ENCODE results near the gene GAGE12J. TPM values are rescaled to one million over a fixed set of nuclear protein-coding genes. Genes with fewer than 3 reads are reported as not detected.
"Not testable (repeated sequence)": the region's sequence is repeated elsewhere in the genome, so short reads cannot be mapped to it uniquely, and the experiment has no call there.

GAGE12J gene
- total RNA-seq, 1 experiment from 2014 or later, result not detected

DNA sequence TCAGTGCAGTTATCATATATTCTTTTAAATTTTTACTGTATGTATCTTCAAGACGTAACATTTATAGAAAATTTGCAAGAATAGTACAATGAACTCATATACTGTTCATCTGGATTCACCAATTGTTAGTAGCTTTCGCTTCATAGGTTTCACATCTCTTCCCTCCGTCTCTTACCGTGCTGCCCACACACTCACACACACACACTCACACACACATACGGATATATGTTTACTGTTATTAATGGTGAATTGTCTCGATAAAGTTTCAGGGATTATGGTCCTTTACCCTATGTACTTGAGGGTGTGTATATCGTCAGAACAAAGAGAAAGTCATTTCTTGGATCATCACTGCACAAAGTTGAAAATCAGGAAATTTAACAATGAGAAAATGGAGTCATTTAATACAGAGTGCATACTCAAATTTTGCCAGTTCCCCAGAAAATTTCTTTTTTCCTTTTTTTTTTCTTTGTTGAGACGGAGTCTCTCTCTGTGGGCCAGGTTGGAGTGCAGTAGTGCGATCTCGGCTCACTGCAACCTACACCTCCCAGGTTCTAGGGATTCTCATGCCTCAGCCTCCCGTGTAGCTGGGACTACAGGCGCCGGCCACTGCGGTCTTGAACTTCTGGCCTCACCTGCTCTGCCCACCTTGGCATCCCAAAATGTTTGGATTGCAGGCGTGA, 22.8 kb downstream of the GAGE12J start:
- H3K4me1 ChIP-seq (replicated peaks; ENCODE audit: insufficient read depth); POLR2A ChIA-PET (ENCODE audit: unreplicated experiment); H3K9me2 ChIP-seq (ENCODE audit: insufficient read depth); H2AFZ ChIP-seq; H3K27me3 ChIP-seq (ENCODE audit: insufficient read depth, low read depth); intact Hi-C loops (cut with micrococcal nuclease; ENCODE audit: unreplicated experiment); H3K36me3 ChIP-seq (ENCODE audit: low read depth); BruUV-seq (replicated peaks); H3K9me3 ChIP-seq (ENCODE audit: insufficient read depth, low read depth); H3K27ac ChIP-seq; H3K4me2 ChIP-seq; CTCF ChIA-PET; H4K20me1 ChIP-seq (ENCODE audit: insufficient read depth); H3F3A ChIP-seq (ENCODE audit: insufficient read depth, low read depth); H3K79me2 ChIP-seq (ENCODE audit: low read depth); H3K4me3 ChIP-seq; DNase-seq: not testable (repeated sequence)

DNA sequence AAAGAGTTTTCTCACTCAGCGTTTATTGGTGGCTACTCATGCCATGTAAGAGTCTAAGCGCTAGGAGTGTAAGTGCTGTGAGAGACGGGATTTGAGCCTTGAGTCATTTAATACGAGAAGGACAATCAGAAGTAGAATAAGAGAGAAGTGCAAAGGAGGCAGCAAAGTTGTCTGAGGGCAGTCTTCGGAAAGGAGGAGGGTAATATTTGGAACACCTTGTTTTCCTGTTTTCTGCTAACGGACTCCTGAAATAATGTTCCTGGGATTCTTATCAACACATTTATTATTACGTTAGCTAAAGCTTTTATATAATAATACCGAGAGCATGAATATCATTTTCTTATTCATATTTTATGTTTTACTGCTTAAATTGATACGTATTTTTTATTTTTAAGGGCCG, 23.6 kb downstream of the GAGE12J start:
- intact Hi-C loops (cut with micrococcal nuclease; ENCODE audit: unreplicated experiment); POLR2A ChIA-PET (ENCODE audit: unreplicated experiment); H3K36me3 ChIP-seq (ENCODE audit: low read depth); H3K27ac ChIP-seq; H3K9me2 ChIP-seq (ENCODE audit: insufficient read depth); H3K79me2 ChIP-seq (ENCODE audit: low read depth); H2AFZ ChIP-seq; H3K4me1 ChIP-seq (replicated peaks; ENCODE audit: insufficient read depth); H3K4me2 ChIP-seq; CTCF ChIA-PET; H3K4me3 ChIP-seq; BruUV-seq (replicated peaks); H3F3A ChIP-seq (ENCODE audit: insufficient read depth, low read depth); H4K20me1 ChIP-seq (ENCODE audit: insufficient read depth); DNase-seq; H3K27me3 ChIP-seq (ENCODE audit: insufficient read depth, low read depth); H3K9me3 ChIP-seq (ENCODE audit: insufficient read depth, low read depth): not testable (repeated sequence)

DNA sequence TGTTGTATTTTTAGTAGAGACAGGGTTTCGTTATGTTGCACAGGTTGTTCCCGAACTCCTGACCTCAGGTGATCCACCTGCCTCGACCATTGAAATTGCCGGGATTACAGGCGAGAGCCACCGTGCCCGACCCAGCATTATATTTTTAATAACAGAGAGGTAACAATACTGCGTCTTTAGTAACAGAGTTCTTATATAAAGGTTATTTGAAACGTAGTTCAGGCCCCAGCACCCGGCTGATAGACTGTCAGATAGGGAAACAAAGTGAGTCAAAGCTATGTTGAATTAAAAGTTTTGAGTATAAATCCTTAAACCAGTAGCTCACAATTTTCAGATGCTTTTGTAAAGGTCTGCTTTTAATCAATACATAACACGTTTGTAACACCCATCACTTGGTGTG, 24.3 kb downstream of the GAGE12J start:
- H3K9me2 ChIP-seq (ENCODE audit: insufficient read depth); POLR2A ChIA-PET (ENCODE audit: unreplicated experiment); H3K4me3 ChIP-seq; H3K27me3 ChIP-seq (ENCODE audit: insufficient read depth, low read depth); CTCF ChIA-PET; H3K27ac ChIP-seq; H3K4me1 ChIP-seq (replicated peaks; ENCODE audit: insufficient read depth); intact Hi-C loops (cut with micrococcal nuclease; ENCODE audit: unreplicated experiment); BruUV-seq (replicated peaks); H3F3A ChIP-seq (ENCODE audit: insufficient read depth, low read depth); H3K36me3 ChIP-seq (ENCODE audit: low read depth); H4K20me1 ChIP-seq (ENCODE audit: insufficient read depth); DNase-seq; H3K79me2 ChIP-seq (ENCODE audit: low read depth); H3K9me3 ChIP-seq (ENCODE audit: insufficient read depth, low read depth); H2AFZ ChIP-seq; H3K4me2 ChIP-seq: not testable (repeated sequence)

Other genes with a start within 250 kb of the GAGE12J start
- 12.8 and 17.6 TPM in 2 replicates for gene PRAF2, start 248.0 kb upstream of the GAGE12J start, total RNA-seq (2021)
- gene WDR45, start 242.2 kb upstream of the GAGE12J start, total RNA-seq (2021), result 36.7 and 43.4 TPM in 2 replicates
- gene GPKOW, start 198.3 kb upstream of the GAGE12J start, total RNA-seq (2021), result 12.8 and 17.6 TPM in 2 replicates
- 1.8 and 2.0 TPM in 2 replicates for gene MAGIX, start 159.3 kb upstream of the GAGE12J start, total RNA-seq (2021)
- gene PLP2, start 150.1 kb upstream of the GAGE12J start, total RNA-seq (2021), result 90.0 and 94.5 TPM in 2 replicates
- gene PRICKLE3, start 135.7 kb upstream of the GAGE12J start, total RNA-seq (2021), result 13.1 and 13.5 TPM in 2 replicates
- gene SYP, start 121.8 kb upstream of the GAGE12J start, total RNA-seq (2021), result 0.44 and 0.63 TPM in 2 replicates
- not detected in 2 replicates for gene CACNA1F, start 88.7 kb upstream of the GAGE12J start, total RNA-seq (2021)
- 8.6 and 9.2 TPM in 2 replicates for gene CCDC22, start 86.6 kb upstream of the GAGE12J start, total RNA-seq (2021)
- gene FOXP3, start 57.3 kb upstream of the GAGE12J start, total RNA-seq (2021), result not detected in 2 replicates
- 3.6 and 5.2 TPM in 2 replicates for gene PPP1R3F, start 52.2 kb upstream of the GAGE12J start, total RNA-seq (2021)
- gene GAGE10, start 18.4 kb upstream of the GAGE12J start, total RNA-seq (2021), result not detected in 2 replicates
- not detected in 2 replicates for gene GAGE13, start 9.5 kb downstream of the GAGE12J start, total RNA-seq (2021)
- not detected in 2 replicates for gene GAGE12C, start 210.1 kb downstream of the GAGE12J start, total RNA-seq (2021)
- not detected in 2 replicates for gene GAGE12D, start 219.7 kb downstream of the GAGE12J start, total RNA-seq (2021)
- gene GAGE12E, start 229.3 kb downstream of the GAGE12J start, total RNA-seq (2021), result not detected in 2 replicates
- not detected in 2 replicates for gene GAGE12F, start 238.8 kb downstream of the GAGE12J start, total RNA-seq (2021)
- not detected in 2 replicates for gene GAGE12G, start 248.4 kb downstream of the GAGE12J start, total RNA-seq (2021)